ENCODE measurements around the gene PLXNA1.

Gene PLXNA1

DNA sequence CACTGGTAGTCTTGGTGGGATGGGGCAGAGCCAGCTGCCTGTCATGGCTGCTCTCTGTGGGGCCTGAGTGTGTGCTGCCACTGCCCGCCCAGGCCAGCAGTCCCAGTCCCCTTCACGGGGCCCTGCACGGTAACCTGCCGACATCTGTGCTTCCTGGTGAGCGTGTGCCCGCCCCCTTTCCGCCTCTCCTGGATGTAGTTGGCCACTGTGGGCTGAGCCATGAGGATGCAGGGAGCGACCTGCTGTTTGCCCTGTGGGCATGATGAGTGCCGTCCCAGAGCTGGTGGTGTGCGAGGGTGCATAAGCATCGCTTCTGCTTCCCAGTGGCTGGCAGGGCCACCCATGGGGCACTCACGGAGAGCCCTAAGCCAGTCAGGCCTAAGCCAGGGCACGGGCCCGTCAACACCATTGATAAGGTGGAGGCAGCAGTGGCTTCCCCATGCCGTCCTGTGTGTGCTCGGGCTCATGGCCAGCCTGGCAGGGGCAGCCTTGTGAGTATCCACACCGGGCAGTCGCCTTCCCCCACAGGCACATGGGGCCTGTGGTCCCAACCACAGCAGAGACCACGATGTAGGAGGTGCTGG is 14.6 kb downstream of the PLXNA1 start:
- TF ChIP-seq, protein P1, sequence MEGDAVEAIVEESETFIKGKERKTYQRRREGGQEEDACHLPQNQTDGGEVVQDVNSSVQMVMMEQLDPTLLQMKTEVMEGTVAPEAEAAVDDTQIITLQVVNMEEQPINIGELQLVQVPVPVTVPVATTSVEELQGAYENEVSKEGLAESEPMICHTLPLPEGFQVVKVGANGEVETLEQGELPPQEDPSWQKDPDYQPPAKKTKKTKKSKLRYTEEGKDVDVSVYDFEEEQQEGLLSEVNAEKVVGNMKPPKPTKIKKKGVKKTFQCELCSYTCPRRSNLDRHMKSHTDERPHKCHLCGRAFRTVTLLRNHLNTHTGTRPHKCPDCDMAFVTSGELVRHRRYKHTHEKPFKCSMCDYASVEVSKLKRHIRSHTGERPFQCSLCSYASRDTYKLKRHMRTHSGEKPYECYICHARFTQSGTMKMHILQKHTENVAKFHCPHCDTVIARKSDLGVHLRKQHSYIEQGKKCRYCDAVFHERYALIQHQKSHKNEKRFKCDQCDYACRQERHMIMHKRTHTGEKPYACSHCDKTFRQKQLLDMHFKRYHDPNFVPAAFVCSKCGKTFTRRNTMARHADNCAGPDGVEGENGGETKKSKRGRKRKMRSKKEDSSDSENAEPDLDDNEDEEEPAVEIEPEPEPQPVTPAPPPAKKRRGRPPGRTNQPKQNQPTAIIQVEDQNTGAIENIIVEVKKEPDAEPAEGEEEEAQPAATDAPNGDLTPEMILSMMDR (IDR thresholded peaks at IDR 0.05) = no peak

DNA sequence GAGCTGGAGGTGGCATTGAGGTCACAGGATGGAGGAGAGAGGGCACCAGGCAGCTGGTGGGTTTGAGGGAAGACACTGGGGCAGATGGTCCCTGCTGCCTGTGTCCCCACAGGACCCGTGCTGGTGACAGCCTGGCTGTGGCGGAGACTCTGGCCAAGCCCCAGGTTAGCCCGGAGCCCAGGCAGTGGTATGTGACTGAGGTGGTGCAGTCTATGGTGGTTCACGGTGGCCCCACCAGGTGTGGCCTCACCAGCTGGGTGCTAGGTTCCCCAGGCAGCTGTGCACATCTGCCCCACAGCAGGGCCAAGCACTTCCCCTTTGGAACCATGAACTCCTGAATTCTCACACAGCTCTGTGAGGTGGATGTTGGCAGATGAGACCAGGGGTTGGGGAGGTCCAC is 15.4 kb downstream of the PLXNA1 start:
- TF ChIP-seq, protein P1 (IDR thresholded peaks at IDR 0.05) = no peak

DNA sequence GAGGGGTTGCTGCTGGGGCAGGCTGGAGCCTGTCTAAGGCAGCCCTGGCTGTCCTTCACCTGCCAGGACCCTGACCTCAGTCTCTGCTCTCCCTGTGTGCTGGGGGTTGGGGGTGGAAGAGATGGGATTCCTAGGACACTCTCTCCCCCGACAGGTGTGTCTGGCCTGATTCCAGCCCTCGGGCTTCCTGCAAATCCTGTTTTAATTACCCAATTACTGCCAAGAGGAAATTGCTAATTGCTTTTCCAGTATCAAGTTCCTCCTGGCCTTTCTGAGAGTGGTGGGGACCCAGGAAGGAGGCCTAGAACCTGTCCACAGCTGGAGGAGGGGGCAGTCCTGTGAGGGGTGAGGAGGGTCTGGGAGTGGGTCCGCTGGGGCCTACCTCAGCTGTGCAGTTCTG is 15.8 kb downstream of the PLXNA1 start:
- TF ChIP-seq, protein P1 (IDR thresholded peaks at IDR 0.05) = no peak

DNA sequence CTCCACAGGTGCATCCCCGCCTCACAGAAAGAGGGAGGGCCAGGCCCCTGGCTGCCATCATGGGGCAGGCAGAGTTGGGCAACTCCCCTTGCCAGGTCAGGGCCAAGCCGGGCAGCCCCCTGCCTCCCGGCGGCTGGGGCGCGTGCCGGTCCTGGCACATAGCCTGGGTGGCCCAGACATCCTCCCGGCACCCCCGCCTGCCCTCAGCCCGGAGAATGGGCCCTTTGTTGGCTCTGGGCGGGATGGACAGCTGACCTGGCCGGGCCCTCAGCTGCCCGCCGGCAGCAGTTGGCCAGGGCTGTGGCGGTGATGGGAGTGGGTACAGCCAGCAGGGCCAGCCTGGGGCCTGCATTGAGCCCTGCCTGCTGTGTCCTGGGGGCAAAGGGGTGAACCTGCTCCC is 16.5 kb downstream of the PLXNA1 start:
- TF ChIP-seq, protein P1 (IDR thresholded peaks at IDR 0.05) = no peak

DNA sequence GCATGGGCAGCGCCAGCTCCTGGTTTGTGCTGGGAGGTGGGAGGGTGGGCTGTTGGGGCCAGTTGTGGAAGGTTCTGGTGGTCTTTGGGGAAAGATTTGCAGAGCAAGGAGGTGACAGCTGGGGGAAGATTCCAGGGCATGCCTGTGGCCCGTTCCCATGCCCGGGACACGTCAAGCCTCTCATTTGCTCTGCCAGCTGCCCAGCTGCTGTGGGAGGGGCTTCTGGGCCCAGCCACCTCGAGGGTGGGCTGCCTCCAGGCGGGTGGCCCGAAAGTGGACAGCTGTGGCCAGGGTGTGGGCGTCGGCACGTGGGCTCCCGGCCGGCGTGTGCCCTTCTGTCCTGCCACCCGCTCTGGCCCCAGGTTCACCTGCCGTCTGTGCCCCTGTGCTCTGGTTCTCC is 17.2 kb downstream of the PLXNA1 start:
- TF ChIP-seq, protein P1 (IDR thresholded peaks at IDR 0.05) = no peak

DNA sequence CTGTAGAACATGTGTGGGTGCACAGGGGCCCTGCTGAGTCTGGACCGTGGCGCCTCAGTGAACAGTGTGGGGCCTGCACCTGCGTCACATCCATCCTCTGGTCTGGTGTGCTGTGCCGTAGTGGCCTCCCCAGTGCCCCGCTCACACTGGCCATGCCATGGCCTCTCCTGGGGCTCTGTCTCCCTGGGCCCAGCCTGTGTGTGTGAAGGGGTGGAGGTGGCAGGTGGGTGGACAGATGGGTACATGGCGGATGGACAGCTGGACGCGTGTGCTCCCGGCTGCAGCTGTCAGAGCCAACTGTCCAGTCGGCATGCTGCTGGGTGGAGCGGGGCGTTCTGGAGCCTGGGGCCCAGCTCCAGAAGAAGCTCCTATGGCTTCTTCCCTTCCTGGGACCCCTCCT is 17.8 kb downstream of the PLXNA1 start:
- TF ChIP-seq, protein P1 (IDR thresholded peaks at IDR 0.05) = no peak

DNA sequence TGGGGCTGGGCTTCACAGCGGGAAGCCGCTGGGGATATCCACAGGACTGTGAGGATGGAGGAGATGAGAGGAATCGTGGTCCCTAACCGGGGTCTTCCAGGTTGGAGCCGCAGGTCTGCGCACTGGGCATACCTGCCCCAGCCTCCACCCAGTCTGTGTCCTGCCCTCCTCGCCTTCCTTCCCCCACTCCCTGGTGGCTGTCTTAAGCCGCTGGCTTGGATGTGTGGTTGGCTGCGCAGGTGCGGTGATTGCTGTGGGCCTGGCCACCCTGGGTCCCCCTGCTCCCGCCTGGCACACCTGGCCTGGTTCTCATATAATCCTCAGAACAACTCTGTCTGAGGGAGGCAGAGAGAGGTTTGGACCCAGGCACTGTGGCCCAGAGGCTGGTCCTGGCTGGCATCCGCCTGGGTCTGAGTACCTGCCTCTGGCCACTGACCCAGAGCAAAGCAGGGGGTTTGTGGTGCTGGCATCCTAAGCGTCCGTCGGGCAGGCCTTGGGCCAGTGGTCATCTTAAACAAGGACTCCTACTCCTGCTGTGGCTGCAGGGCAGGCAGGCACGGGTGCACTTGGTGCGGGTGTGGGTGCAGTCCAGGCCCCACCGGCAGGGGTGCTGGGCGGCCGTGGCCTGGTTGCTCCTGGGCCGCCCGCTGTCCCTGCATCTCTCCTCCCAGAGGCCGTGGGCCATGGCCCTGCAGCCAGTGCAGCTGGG is 18.7 kb downstream of the PLXNA1 start:
- TF ChIP-seq, protein P1 (IDR thresholded peaks at IDR 0.05) = no peak

Measured in LNCAP (cell line).